Colonic mucosa (tissue), 4 donors: ENCODE measurements around the gene CSMD2. TPM values are rescaled to one million over a fixed set of nuclear protein-coding genes. Genes with fewer than 3 reads are reported as not detected.

Experiments used
- DNase-seq: peaks from one replicate; pipeline ENCODE4 v3.0.0-alpha.2; 2020
- H3K27ac ChIP-seq: fragments of 200-600 bp; one replicate; pipeline ENCODE4 v1.8.0; 2021
- H3K27me3 ChIP-seq: fragments of 200-600 bp; one replicate; pipeline ENCODE4 v1.8.0; 2021
- H3K36me3 ChIP-seq: fragments of 200-600 bp; one replicate; pipeline ENCODE4 v1.8.0; 2021
- H3K4me1 ChIP-seq: fragments of 200-600 bp; one replicate; pipeline ENCODE4 v1.8.0; 2021; ENCODE audit warnings: mild to moderate bottlenecking
- H3K4me3 ChIP-seq: fragments of 200-600 bp; one replicate; pipeline ENCODE4 v1.8.0; 2021
- H3K9ac ChIP-seq, 2 donors: one replicate each; pipeline ENCODE4 v1.7.0; 2013; ENCODE audit warnings: control low read depth in 2 of 2, low read depth in 2 of 2, low read length in 2 of 2
- H3K9me3 ChIP-seq: fragments of 200-600 bp; one replicate; pipeline ENCODE4 v1.8.0; 2021
- intact Hi-C: fragments of 100-400 bp; cut with DNase I; formaldehyde crosslinking; loops from one replicate; pipeline ENCODE4 v1.14.1; 2022
- total RNA-seq, 2 donors: library from RNA; stranded (reverse); fragmentation: NEBNext Ultra II Directional in 1 of 2; extraction: Animal tissue kit (Norgen Biotek cat#: 25700) in 1 of 2; gene quantifications; one replicate each; pipeline ENCODE4 v1.2.1, GENCODE V29; 2021
- TF ChIP-seq, protein P1 (sequence below): fragments of 200-600 bp; IDR thresholded peaks from one replicate; pipeline ENCODE4 v1.8.0; 2022; ENCODE audit warnings: antibody characterized with exemption, mild to moderate bottlenecking
- donor health status: healthy.
- donor health status: DM: no; HTN: no; CAD: no.
- donor health status: DM: no; HTN: no; CAD: no.

Gene CSMD2
- total RNA-seq, 2 donors from 2014 or later = 0.05 to 0.10 TPM

DNA sequence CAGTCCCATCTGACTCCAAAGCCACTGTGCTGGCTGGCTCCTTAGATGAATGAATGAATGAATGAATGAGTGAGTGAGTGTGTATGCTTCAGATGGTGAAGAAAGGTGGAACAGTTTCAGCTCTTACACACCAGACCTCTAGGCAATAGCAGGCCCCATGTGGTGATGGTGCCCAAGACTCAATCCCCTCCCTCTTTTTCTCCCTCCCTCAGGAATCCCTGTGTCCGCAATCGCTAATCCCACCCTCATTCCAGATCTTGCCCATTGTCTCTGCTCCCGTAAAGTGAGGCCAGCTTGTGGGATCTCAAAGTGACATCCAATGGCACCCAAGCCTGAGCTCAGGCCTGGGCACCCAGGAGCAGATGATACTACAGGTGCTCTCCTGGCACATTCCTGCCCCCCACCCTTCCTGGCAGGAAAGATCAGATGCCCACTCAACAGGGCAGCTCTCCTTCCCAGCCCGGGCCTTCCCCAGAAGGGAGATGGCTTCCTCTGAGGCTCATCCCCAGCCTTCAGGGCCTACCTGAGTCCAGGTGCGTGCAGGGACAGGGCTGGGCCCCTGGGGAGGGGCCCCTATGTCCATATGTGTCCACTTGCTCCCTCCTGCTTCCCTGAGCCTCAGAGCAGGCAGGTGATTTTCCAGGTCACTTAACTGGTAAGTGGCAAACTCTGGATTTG, 194.7 kb downstream of the CSMD2 start:
- intact Hi-C loops = no loop called here
- Histone ChIP-seq H3K9ac (no peak overlapping the region), H3K27me3 (no peaks in the 10 kb centered on the region), H3K27ac (no peak overlapping the region), H3K4me1 (no peaks in the 10 kb centered on the region), H3K36me3 (no peaks in the 10 kb centered on the region), H3K4me3 (no peak overlapping the region), H3K9me3 (no peaks in the 10 kb centered on the region)
- DNase-seq = no peak
- TF ChIP-seq, protein P1, sequence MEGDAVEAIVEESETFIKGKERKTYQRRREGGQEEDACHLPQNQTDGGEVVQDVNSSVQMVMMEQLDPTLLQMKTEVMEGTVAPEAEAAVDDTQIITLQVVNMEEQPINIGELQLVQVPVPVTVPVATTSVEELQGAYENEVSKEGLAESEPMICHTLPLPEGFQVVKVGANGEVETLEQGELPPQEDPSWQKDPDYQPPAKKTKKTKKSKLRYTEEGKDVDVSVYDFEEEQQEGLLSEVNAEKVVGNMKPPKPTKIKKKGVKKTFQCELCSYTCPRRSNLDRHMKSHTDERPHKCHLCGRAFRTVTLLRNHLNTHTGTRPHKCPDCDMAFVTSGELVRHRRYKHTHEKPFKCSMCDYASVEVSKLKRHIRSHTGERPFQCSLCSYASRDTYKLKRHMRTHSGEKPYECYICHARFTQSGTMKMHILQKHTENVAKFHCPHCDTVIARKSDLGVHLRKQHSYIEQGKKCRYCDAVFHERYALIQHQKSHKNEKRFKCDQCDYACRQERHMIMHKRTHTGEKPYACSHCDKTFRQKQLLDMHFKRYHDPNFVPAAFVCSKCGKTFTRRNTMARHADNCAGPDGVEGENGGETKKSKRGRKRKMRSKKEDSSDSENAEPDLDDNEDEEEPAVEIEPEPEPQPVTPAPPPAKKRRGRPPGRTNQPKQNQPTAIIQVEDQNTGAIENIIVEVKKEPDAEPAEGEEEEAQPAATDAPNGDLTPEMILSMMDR = no peak

DNA sequence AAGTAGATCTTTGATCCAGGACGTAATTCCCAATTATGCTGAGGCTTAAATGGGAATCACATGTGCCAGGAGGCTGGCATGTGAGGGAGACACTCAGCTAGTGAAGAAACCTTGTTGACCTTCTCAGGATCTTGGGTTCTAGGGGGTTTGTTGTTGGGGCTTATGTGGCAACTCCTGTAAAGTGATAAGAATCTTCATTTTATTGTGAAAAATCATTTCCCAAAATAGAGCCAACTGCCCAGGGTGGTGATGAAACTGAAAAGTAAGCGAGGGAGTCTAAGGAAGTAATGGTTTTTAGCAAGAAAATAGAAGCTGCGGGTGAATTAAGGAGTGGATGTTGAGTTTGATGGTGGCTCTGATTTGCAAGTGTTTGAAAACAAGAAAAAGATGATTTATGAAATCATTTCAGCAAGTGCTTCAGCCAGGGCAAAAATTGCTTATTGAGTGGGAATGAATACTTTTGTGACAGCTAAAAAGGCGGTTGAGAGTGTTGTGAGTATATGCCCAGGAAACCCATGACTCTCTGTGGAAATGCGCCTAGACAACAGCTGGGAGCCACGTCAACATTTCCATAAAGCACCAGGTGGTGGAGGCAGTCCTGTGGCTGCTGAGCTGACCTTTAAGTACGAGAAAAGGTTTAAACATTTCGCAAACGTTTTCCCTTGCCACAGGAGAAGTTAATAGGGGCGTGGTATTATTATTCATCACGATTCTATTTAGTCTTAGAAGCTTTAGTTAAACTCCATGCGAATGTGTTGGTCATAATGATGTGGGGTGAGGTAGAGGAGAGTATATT, 198.5 kb downstream of the CSMD2 start:
- Histone ChIP-seq H3K9ac (no peak overlapping the region), H3K27ac (no peak overlapping the region), H3K36me3 (no peaks in the 10 kb centered on the region), H3K4me1 (no peaks in the 10 kb centered on the region), H3K27me3 (no peaks in the 10 kb centered on the region), H3K9me3 (no peaks in the 10 kb centered on the region), H3K4me3 (no peak overlapping the region)
- TF ChIP-seq, protein P1 = no peak
- no peak for DNase-seq
- intact Hi-C loops = no loop called here

DNA sequence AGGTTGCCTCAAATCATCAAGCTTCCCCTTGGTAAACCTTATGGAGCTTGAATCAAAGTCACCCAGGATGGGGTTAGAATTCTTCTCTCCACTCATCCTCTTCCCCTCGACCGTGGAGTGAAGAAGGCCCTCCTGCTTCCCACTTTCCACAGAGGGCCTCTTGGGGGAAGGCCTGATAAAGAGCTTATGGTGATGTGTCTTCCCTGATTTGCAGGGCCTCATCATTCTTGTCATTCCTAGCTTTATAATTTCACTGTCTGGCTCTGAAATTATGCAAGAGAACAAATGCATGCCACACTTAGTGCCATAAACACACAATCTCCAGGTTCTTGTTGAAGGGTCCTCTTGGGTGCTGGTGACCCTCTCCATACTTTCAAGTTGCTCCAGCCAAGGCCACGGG, 199.9 kb downstream of the CSMD2 start:
- TF ChIP-seq, protein P1 = no peak
- intact Hi-C loops = no loop called here
- Histone ChIP-seq H3K9ac (no peak overlapping the region), H3K27ac (no peak overlapping the region), H3K27me3 (no peaks in the 10 kb centered on the region), H3K9me3 (no peaks in the 10 kb centered on the region), H3K4me3 (no peak overlapping the region), H3K36me3 (no peaks in the 10 kb centered on the region), H3K4me1 (no peaks in the 10 kb centered on the region)
- DNase-seq = no peak

DNA sequence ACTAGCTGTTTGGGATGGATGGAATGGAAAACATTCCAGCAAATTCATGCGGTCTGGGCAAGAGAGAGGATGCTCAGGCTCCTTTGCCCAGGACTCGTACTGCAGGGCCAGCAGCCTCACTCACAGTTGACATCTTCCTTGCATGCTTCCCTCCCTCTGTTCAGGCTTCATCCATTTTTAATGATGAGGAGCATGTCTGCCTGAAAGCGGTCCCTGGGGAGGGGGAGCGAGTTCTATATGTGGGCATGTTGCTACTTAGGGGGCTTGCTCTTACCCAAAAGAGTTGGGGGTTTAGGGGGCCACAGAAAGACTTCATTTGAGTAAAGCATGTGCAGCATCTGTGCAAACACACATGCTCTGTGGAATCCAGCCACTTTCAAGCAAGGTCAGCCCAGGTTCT, 203.0 kb downstream of the CSMD2 start:
- H3K27ac ChIP-seq = no peak overlapping the region
- H3K36me3 ChIP-seq = no peaks in the 10 kb centered on the region
- no peaks in the 10 kb centered on the region for H3K9me3 ChIP-seq
- H3K4me3 ChIP-seq = no peak overlapping the region
- TF ChIP-seq, protein P1 = no peak
- no peaks in the 10 kb centered on the region for H3K4me1 ChIP-seq
- no peak overlapping the region for H3K9ac ChIP-seq
- DNase-seq = no peak
- intact Hi-C loops = no loop called here
- H3K27me3 ChIP-seq = no peaks in the 10 kb centered on the region

DNA sequence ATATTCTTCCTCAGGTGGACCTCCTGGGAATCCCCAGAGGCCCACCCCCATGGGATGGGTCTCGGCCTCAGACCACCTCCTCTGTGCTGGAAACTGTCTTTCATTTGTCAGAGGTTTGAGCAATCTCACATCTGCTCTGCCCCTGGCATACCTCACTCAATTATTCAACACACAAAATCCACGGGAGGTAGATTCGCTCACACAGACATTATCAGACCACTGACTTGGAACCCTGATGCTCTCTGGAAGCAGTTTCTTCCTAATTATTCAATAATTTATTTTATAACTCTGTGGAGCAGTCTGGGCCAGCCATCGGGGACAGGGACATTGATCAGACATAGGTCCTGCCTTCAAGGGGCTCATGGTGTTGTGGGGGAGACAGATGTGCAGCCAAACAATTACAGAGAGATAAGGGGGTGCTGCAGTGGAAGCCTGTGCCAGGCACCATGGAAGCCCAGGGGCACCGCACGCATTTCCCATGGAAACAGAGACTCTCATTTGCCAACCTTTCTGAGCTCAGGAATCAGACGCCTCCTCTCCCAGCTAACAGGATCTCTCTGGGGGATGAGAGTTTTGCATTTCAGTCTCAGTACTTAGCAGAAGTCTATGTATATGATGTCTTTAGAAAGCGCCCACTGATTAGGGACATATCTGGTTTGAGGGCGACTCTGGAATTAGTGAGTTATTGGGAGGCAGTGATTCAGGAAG, 204.7 kb downstream of the CSMD2 start:
- Histone ChIP-seq H3K9me3 (no peaks in the 10 kb centered on the region), H3K36me3 (no peaks in the 10 kb centered on the region), H3K27me3 (no peaks in the 10 kb centered on the region), H3K27ac (no peak overlapping the region), H3K9ac (no peak overlapping the region), H3K4me1 (no peaks in the 10 kb centered on the region), H3K4me3 (no peak overlapping the region)
- TF ChIP-seq, protein P1 = no peak
- intact Hi-C loops = no loop called here
- no peak for DNase-seq
